Activated naive CD8-positive, alpha-beta T cell treated with anti-CD3 and anti-CD28 coated beads, Interleukin-2, amount 10 ng/mL, durations not matched to agents 7 days and 5 days (primary cell): Measurements from ENCODE around the gene TTYH3. TPM values are rescaled to one million over a fixed set of nuclear protein-coding genes. Genes with fewer than 3 reads are reported as not detected.

Experiments
- ATAC-seq: fragments of 150-1000 bp; cut with Tn5 transposase; one replicate; pipeline ENCODE4 v1.10.0; 2021; ENCODE audit warnings: low read depth, moderate library complexity
- POLR2A ChIA-PET: fragments of 350-600 bp; sonication (Branson Sonifier 250); formaldehyde crosslinking; loops from one replicate; lab custom pipeline; 2021; ENCODE audit warnings: antibody characterized with exemption; lab: Charles Lee
- DNase-seq: peaks from one replicate; pipeline ENCODE4 v3.0.0; 2021
- H3K27ac Mint-ChIP-seq: one replicate; pipeline ENCODE4 v1.8.0; 2022; ENCODE audit warnings: mild to moderate bottlenecking, mixed read lengths
- H3K27me3 Mint-ChIP-seq: one replicate; pipeline ENCODE4 v1.8.0; 2022; ENCODE audit warnings: mild to moderate bottlenecking, moderate library complexity, mixed read lengths
- H3K36me3 Mint-ChIP-seq: one replicate; pipeline ENCODE4 v1.8.0; 2021; ENCODE audit warnings: mild to moderate bottlenecking, mixed read lengths
- H3K4me1 Mint-ChIP-seq: one replicate; pipeline ENCODE4 v1.8.0; 2021; ENCODE audit warnings: mixed read lengths
- H3K4me3 Mint-ChIP-seq: one replicate; pipeline ENCODE4 v1.8.0; 2022; ENCODE audit warnings: mild to moderate bottlenecking, moderate library complexity, mixed read lengths
- H3K9me3 Mint-ChIP-seq: one replicate; pipeline ENCODE4 v1.8.0; 2021; ENCODE audit warnings: mixed read lengths
- total RNA-seq, 2 experiments: library from RNA; stranded (reverse); gene quantifications; one replicate each; pipeline ENCODE4 v1.2.3, GENCODE V29; 2021

The TTYH3 gene
- total RNA-seq, 2 experiments from 2014 or later = 32.0 to 33.4 TPM

DNA sequence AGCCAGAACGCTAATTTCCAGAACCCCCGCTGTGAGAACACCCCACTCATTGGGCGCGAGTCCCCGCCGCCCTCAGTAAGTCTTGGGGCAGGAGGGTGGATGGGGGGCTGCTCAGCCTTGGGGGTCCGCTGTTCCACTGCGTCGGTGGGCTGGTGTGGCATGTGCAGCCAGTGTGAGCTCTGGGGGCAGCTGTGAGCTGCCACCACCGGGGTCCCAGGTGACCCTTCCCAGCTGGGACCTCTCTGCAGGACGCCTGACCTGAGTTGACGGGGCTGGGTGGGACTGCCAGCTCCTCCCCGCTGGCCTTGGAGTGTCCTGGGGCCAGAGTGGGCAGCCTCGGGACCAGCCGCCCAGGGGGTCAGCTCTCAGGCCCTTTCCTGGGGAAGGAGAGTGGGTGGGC is 27.2 kb downstream of the TTYH3 start:
- ATAC-seq (no peak), DNase-seq (no peak)
- Mint-ChIP-seq H3K36me3 (peaks cover 4% of the 10 kb centered on the region), H3K4me3 (no peak overlapping the region), H3K27ac (no peak overlapping the region), H3K27me3 (no peaks in the 10 kb centered on the region), H3K4me1 (peaks cover 4% of the 10 kb centered on the region), H3K9me3 (no peaks in the 10 kb centered on the region)
- POLR2A ChIA-PET = interaction anchor here (1.7 kb wide), 1 partner anchor 13 kb away, joined by 4 read pairs; no protein-coding TSS in a partner anchor

GRCh38 chr7:2659556-2660358 is 28.0 kb downstream of the TTYH3 start:
- H3K9me3 Mint-ChIP-seq = no peaks in the 10 kb centered on the region
- peaks cover 4% of the 10 kb centered on the region for H3K36me3 Mint-ChIP-seq
- H3K27me3 Mint-ChIP-seq = no peaks in the 10 kb centered on the region
- H3K4me3 Mint-ChIP-seq = no peak overlapping the region
- no peak for ATAC-seq
- no peak for DNase-seq
- no peak overlapping the region for H3K27ac Mint-ChIP-seq
- POLR2A ChIA-PET = interaction anchor here (1.7 kb wide), 1 partner anchor 14 kb away, joined by 4 read pairs; no protein-coding TSS in a partner anchor
- H3K4me1 Mint-ChIP-seq = peaks cover 4% of the 10 kb centered on the region

DNA sequence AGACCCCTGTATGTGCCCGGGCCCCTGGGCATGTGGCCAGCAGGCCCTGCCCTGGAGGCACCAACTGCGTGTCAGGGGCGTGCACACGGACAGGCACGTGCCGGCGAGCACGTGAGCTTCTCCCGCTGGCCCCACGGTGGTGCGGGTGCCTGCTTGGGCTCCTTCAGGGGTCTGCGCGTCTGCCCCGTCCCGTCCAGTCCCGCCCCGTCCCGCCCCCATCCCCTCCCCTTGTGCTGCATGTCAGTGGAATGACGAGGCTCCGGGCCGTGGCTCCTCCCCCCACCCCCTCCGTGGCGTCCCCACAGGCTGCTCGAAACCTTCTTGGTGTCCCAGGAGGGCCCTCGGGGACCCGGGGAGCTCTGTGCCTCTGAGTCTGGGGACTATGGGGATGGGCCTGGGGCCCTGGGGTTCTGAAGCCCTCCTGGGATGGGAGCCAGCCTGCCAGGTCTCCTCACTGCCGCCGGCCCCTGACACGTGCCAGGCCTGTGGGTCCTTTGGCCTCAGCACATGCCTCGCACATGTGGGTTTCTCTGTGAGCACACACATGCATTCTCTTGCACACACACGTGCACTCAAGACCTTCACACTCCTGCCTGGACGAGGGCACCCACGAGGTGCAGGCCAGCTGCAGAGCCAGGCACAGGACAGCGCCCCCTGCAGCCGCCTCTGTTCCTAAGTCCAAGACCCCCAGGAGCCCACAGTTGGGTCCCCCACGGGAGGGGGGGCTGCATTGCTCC is 28.7 kb downstream of the TTYH3 start:
- DNase-seq = no peak
- no peaks in the 10 kb centered on the region for H3K27me3 Mint-ChIP-seq
- no peak overlapping the region for H3K4me3 Mint-ChIP-seq
- POLR2A ChIA-PET = interaction anchor here (1.7 kb wide), 1 partner anchor 15 kb away, joined by 4 read pairs; no protein-coding TSS in a partner anchor
- H3K36me3 Mint-ChIP-seq = peaks cover 4% of the 10 kb centered on the region
- peaks cover 4% of the 10 kb centered on the region for H3K4me1 Mint-ChIP-seq
- H3K27ac Mint-ChIP-seq = no peak overlapping the region
- no peak for ATAC-seq
- H3K9me3 Mint-ChIP-seq = no peaks in the 10 kb centered on the region

DNA sequence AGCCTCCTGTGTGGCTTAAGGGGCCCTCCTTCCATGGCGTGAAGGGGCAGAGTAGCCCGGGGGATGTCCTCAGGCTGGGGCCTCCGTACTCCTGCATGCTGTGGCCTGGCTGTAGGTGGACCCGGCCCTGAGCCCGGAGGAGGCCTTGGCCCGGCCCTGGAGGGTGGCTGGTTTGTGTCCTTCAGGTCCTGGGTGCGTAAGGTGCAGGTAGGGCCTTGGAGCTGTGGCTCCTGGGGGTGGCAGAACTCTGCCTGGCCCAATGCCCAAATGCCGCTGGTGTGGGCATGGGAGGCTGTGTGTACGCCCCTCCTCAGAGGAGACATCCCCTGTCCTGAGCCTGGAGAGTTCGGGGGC is 29.3 kb downstream of the TTYH3 start:
- Mint-ChIP-seq H3K9me3 (no peaks in the 10 kb centered on the region), H3K27me3 (no peaks in the 10 kb centered on the region), H3K36me3 (peaks cover 4% of the 10 kb centered on the region), H3K4me1 (peaks cover 4% of the 10 kb centered on the region), H3K27ac (no peak overlapping the region), H3K4me3 (no peak overlapping the region)
- no peak for ATAC-seq
- POLR2A ChIA-PET = no interaction called here
- DNase-seq = no peak

DNA sequence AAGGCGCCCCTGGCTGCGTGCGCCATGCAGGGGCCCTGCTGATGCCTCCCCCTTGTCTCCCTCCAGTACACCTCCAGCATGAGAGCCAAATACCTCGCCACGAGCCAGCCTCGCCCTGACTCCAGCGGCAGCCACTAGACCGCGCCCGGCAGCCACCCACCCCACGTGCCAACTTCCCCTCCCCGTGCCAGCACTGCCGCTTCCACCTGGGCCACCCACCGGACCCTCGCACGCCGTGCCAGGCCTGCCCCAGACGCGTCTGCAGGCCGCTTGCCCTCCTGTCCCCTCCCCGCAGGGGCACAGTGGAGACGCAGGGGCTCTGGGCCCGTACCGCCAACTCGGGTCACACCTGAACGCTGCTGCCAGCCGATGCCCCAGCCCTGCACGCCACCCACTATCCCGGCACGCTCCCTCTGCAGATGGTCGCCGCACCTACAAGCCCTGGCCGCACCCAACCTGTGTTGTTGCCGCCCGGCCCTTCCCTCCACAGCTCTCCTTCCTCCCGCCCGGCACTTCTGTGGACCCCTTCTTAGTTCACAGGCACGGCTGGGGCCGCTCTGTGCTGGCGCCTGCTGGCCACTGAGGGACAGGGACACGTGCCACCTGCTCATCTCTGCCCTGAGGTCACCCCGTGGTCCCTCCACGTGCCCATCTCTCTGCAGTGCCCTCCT is 30.0 kb downstream of the TTYH3 start:
- Mint-ChIP-seq H3K27me3 (peaks cover under 1% of the 10 kb centered on the region), H3K36me3 (peaks cover 4% of the 10 kb centered on the region), H3K27ac (no peak overlapping the region), H3K9me3 (no peaks in the 10 kb centered on the region), H3K4me3 (no peak overlapping the region), H3K4me1 (peaks cover 4% of the 10 kb centered on the region)
- POLR2A ChIA-PET = no interaction called here
- ATAC-seq (no peak), DNase-seq (no peak)

GRCh38 chr7:2662273-2663120 is 30.7 kb downstream of the TTYH3 start:
- DNase-seq (no peak), ATAC-seq (no peak)
- no peak overlapping the region for H3K27ac Mint-ChIP-seq
- no peaks in the 10 kb centered on the region for H3K9me3 Mint-ChIP-seq
- H3K36me3 Mint-ChIP-seq = no peaks in the 10 kb centered on the region
- POLR2A ChIA-PET = no interaction called here
- no peaks in the 10 kb centered on the region for H3K4me1 Mint-ChIP-seq
- peaks cover 5% of the 10 kb centered on the region for H3K27me3 Mint-ChIP-seq
- no peak overlapping the region for H3K4me3 Mint-ChIP-seq

DNA sequence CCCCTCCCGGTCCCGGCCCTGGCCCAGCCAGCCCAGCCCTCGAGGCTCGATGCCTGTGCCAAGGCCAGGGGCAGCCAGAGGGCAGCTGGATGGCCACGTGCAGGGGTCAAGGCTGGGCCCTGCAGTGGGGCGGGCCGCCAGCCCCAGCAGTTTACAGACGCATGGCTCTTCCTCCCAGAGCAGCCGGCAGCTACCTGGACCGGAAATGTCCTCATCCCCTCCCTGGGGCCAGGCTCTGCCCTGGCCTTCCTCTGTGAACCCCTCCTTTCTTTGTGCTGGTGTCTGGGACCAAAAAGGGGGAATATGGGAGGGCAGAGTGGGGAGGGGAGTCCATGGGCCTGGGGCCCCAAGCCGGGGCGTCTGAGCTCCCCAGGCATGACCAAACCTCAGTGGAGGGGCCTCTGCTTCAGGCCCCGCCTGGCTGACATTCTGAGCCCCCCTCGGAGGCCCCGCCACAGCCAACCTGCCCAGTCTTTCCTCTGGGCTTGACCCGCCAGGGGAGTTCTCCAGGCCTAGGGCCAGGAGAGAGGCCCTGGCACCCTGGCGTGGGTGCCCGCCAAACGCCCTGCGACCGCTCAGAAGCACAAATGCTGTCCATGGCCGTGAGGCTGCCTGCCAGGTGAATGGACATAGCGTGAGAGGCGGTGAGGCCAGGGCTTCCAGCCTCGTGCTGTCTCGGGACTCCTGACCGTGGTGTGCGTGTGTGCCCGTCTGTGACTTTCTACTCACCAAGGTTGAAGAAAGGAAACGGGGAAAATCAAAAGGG is 31.5 kb downstream of the TTYH3 start:
- Mint-ChIP-seq H3K36me3 (no peaks in the 10 kb centered on the region), H3K4me3 (no peak overlapping the region), H3K27me3 (peaks cover 12% of the 10 kb centered on the region), H3K9me3 (no peaks in the 10 kb centered on the region), H3K4me1 (no peaks in the 10 kb centered on the region), H3K27ac (no peak overlapping the region)
- no peak for DNase-seq
- ATAC-seq = no peak
- POLR2A ChIA-PET = no interaction called here

GRCh38 chr7:2663960-2664359 is 32.2 kb downstream of the TTYH3 start:
- POLR2A ChIA-PET = no interaction called here
- no peak overlapping the region for H3K27ac Mint-ChIP-seq
- no peaks in the 10 kb centered on the region for H3K36me3 Mint-ChIP-seq
- H3K27me3 Mint-ChIP-seq = peaks cover 12% of the 10 kb centered on the region
- H3K4me1 Mint-ChIP-seq = no peaks in the 10 kb centered on the region
- no peaks in the 10 kb centered on the region for H3K9me3 Mint-ChIP-seq
- DNase-seq (no peak), ATAC-seq (no peak)
- no peak overlapping the region for H3K4me3 Mint-ChIP-seq

GRCh38 chr7:2665359-2665791 is 33.6 kb downstream of the TTYH3 start:
- peaks cover 2% of the 10 kb centered on the region for H3K4me1 Mint-ChIP-seq
- H3K4me3 Mint-ChIP-seq = no peak overlapping the region
- POLR2A ChIA-PET = no interaction called here

DNA sequence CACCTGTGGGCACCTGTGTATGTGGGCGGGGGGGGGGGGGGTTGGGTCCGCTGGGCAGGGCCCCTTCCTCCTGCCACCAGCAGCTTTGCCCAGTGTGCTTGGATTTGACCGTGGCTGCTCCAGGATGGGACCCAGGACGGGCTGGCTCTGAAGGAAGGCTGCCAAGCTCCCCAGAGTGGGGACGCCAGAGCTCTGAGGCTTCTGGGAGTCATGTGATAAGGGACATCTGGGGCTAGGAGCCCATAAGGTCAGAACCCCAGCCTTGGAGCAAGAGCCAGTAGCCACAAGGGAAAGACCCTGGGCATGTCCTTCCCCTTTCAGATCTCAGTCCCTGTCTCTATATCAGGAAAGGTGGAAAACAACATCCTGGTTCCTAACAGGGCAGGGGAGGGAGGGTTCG is 34.4 kb downstream of the TTYH3 start:
- peaks cover 25% of the 10 kb centered on the region for H3K27me3 Mint-ChIP-seq
- no peak for ATAC-seq
- no peaks in the 10 kb centered on the region for H3K36me3 Mint-ChIP-seq

More at GRCh38 chr7:2665359-2665791, 33.6 kb downstream of the TTYH3 start:
- Mint-ChIP-seq H3K27me3 (peaks cover 20% of the 10 kb centered on the region), H3K27ac (no peak overlapping the region), H3K36me3 (no peaks in the 10 kb centered on the region), H3K9me3 (no peaks in the 10 kb centered on the region)
- DNase-seq (no peak), ATAC-seq (no peak)

GRCh38 chr7:2666588-2667250 is 34.9 kb downstream of the TTYH3 start:
- no peak overlapping the region for H3K4me3 Mint-ChIP-seq
- H3K27me3 Mint-ChIP-seq = peaks cover 27% of the 10 kb centered on the region
- ATAC-seq (no peak), DNase-seq (no peak)
- H3K9me3 Mint-ChIP-seq = no peaks in the 10 kb centered on the region
- H3K4me1 Mint-ChIP-seq = peaks cover 7% of the 10 kb centered on the region
- POLR2A ChIA-PET = interaction anchor here (0.8 kb wide), 1 partner anchor 43 kb away, joined by 3 read pairs; no protein-coding TSS in a partner anchor
- H3K36me3 Mint-ChIP-seq = no peaks in the 10 kb centered on the region
- no peak overlapping the region for H3K27ac Mint-ChIP-seq

More for the DNA sequence above, 34.4 kb downstream of the TTYH3 start:
- Mint-ChIP-seq H3K27ac (no peak overlapping the region), H3K9me3 (no peaks in the 10 kb centered on the region), H3K4me1 (peaks cover 6% of the 10 kb centered on the region), H3K4me3 (no peak overlapping the region)
- POLR2A ChIA-PET = no interaction called here
- no peak for DNase-seq

- POLR2A ChIA-PET = no interaction called here
- no peak for DNase-seq
- no peaks in the 10 kb centered on the region for H3K36me3 Mint-ChIP-seq
- peaks cover 7% of the 10 kb centered on the region for H3K4me1 Mint-ChIP-seq
- peaks cover 30% of the 10 kb centered on the region for H3K27me3 Mint-ChIP-seq
- H3K27ac Mint-ChIP-seq = no peak overlapping the region
- H3K9me3 Mint-ChIP-seq = no peaks in the 10 kb centered on the region
- no peak overlapping the region for H3K4me3 Mint-ChIP-seq
- no peak for ATAC-seq
Observed at GRCh38 chr7:2667843-2668242, 36.1 kb downstream of the TTYH3 start.
